OCI-LY7 (cell line): ENCODE results near the gene TUBE1. TPM values are rescaled to one million over a fixed set of nuclear protein-coding genes. Genes with fewer than 3 reads are reported as not detected.

Experiments
- BruUV-seq: library from RNA; stranded (reverse); fragments of 400-500 nt; replicated peaks from 2 replicates; lab custom pipeline; 2021; lab: Mats Ljungman, UMichigan
- CTCF ChIA-PET: fragments of 300-600 bp; sonication (Branson Sonifier 250); formaldehyde crosslinking; loops from one replicate; lab custom pipeline; 2022; ENCODE audit warnings: antibody characterized with exemption; ENCODE audit not compliant: unreplicated experiment; lab: Charles Lee
- POLR2A ChIA-PET: fragments of 300-600 bp; sonication (Branson Sonifier 250); formaldehyde crosslinking; loops from one replicate; lab custom pipeline; 2022; ENCODE audit warnings: antibody characterized with exemption; lab: Charles Lee
- DNase-seq: peaks from one replicate; pipeline ENCODE4 v3.0.0-alpha.2; 2015; ENCODE audit warnings: low spot score
- H2AFZ ChIP-seq: fragments of 200-600 bp; sonication (generic), shearing (Covaris generic); 2 replicates; pipeline ENCODE4 v1.6.1; 2014; ENCODE audit warnings: mild to moderate bottlenecking, antibody characterized with exemption, low read length, moderate library complexity
- H3K27ac ChIP-seq: fragments of 200-600 bp; sonication (generic); 2 replicates; pipeline ENCODE4 v1.5.1; 2014; ENCODE audit warnings: mixed run types, low read depth, mild to moderate bottlenecking, moderate library complexity, low read length, inconsistent platforms; ENCODE audit not compliant: poor library complexity, severe bottlenecking
- H3K36me3 ChIP-seq: fragments of 200-600 bp; sonication (generic); 2 replicates; pipeline ENCODE4 v1.6.1; 2014; ENCODE audit warnings: mild to moderate bottlenecking, antibody characterized with exemption, low read length, moderate library complexity, mixed read lengths; ENCODE audit not compliant: insufficient read depth
- H3K4me1 ChIP-seq: fragments of 200-600 bp; sonication (generic); 2 replicates; pipeline ENCODE4 v1.5.1; 2014; ENCODE audit warnings: mild to moderate bottlenecking, low read length; ENCODE audit not compliant: insufficient read depth, poor library complexity, severe bottlenecking
- H3K4me2 ChIP-seq: fragments of 200-600 bp; sonication (generic); 2 replicates; pipeline ENCODE4 v1.6.1; 2014; ENCODE audit warnings: mild to moderate bottlenecking, low read length
- H3K4me3 ChIP-seq: fragments of 200-600 bp; sonication (generic); 2 replicates; pipeline ENCODE4 v1.5.1; 2014; ENCODE audit warnings: mild to moderate bottlenecking, low read depth, low read length; ENCODE audit not compliant: poor library complexity, severe bottlenecking
- H3K79me2 ChIP-seq: fragments of 200-600 bp; sonication (generic); 2 replicates; pipeline ENCODE4 v1.6.1; 2016; ENCODE audit warnings: low read depth, mild to moderate bottlenecking, low read length, moderate library complexity, mixed read lengths; ENCODE audit not compliant: insufficient read depth
- H3K9me2 ChIP-seq: fragments of 200-600 bp; sonication (generic); 2 replicates; pipeline ENCODE4 v1.6.1; 2016; ENCODE audit warnings: mild to moderate bottlenecking, low read length, mixed read lengths; ENCODE audit not compliant: insufficient read depth
- H3K9me3 ChIP-seq: fragments of 200-600 bp; sonication (generic); 2 replicates; pipeline ENCODE4 v1.6.1; 2014; ENCODE audit warnings: mild to moderate bottlenecking, mixed run types, low read length, mixed read lengths
- H4K20me1 ChIP-seq: fragments of 200-600 bp; sonication (generic); 2 replicates; pipeline ENCODE4 v1.6.1; 2014; ENCODE audit warnings: mild to moderate bottlenecking, antibody characterized with exemption, low read length, moderate library complexity, mixed read lengths; ENCODE audit not compliant: insufficient read depth
- CTCF ChIP-seq: fragments of 200-600 bp; sonication (generic); conservative IDR thresholded peaks from 2 replicates; pipeline ENCODE4 v1.5.1; 2014; ENCODE audit warnings: mild to moderate bottlenecking, antibody characterized with exemption, low read length, moderate library complexity, mixed read lengths
- EZH2phosphoT487 ChIP-seq: fragments of 200-600 bp; sonication (generic); IDR thresholded peaks from 2 replicates; pipeline ENCODE4 v1.6.1; 2018; ENCODE audit warnings: low read depth, borderline replicate concordance, mild to moderate bottlenecking, mixed run types, antibody characterized with exemption, low read length, moderate library complexity, mixed read lengths
- intact Hi-C: fragments of 100-400 bp; cut with micrococcal nuclease; formaldehyde crosslinking; loops from one replicate; pipeline ENCODE4 v1.10.0; 2022; ENCODE audit not compliant: unreplicated experiment
- total RNA-seq, 2 experiments: library from RNA; depleted of rRNA in 1 of 2; stranded (reverse); fragments of >200 nt in 1 of 2; shearing (Covaris generic) in 1 of 2; gene quantifications; 2 replicates each; pipeline ENCODE4 v1.2.3, GENCODE V29; 2014 to 2022

Gene TUBE1
- total RNA-seq, 2 experiments from 2014 or later: 27.9 to 32.6 TPM

GRCh38 chr6:112032728-112033127 is 54.6 kb downstream of the TUBE1 start:
- ChIA-PET POLR2A (interaction anchor here (1.7 kb wide), 1 partner anchor 12 kb away, joined by 4 read pairs; no protein-coding TSS in a partner anchor), CTCF (no interaction called here)
- Histone ChIP-seq H4K20me1 (no peaks in the 10 kb centered on the region), H3K4me3 (no peak overlapping the region), H3K9me3 (no peaks in the 10 kb centered on the region), H3K4me2 (no peak overlapping the region), H3K9me2 (no peaks in the 10 kb centered on the region), H3K27ac (no peak overlapping the region), H2AFZ (no peak overlapping the region), H3K4me1 (peaks cover 7% of the 10 kb centered on the region), H3K79me2 (no peaks in the 10 kb centered on the region), H3K36me3 (no peaks in the 10 kb centered on the region)
- no peak for TF ChIP-seq EZH2phosphoT487
- DNase-seq: no peak
- no TSS peak for BruUV-seq
- intact Hi-C loops: no loop called here

GRCh38 chr6:112031960-112032359 is 55.3 kb downstream of the TUBE1 start:
- Histone ChIP-seq H3K9me2 (no peaks in the 10 kb centered on the region), H4K20me1 (no peaks in the 10 kb centered on the region), H3K9me3 (no peaks in the 10 kb centered on the region), H3K4me3 (no peak overlapping the region), H2AFZ (no peak overlapping the region), H3K4me2 (no peak overlapping the region), H3K27ac (no peak overlapping the region), H3K79me2 (no peaks in the 10 kb centered on the region), H3K4me1 (peaks cover 7% of the 10 kb centered on the region), H3K36me3 (no peaks in the 10 kb centered on the region)
- POLR2A ChIA-PET: no interaction called here
- TF ChIP-seq EZH2phosphoT487: no peak
- TF ChIP-seq CTCF: no peak
- BruUV-seq: no TSS peak
- no peak for DNase-seq
- CTCF ChIA-PET: no interaction called here
- intact Hi-C loops: no loop called here

- POLR2A ChIA-PET: no interaction called here
- Histone ChIP-seq H3K9me3 (no peaks in the 10 kb centered on the region), H4K20me1 (no peaks in the 10 kb centered on the region), H3K79me2 (no peaks in the 10 kb centered on the region), H3K36me3 (no peaks in the 10 kb centered on the region), H3K9me2 (no peaks in the 10 kb centered on the region), H3K4me2 (no peak overlapping the region), H3K27ac (no peak overlapping the region), H3K4me3 (no peak overlapping the region), H3K4me1 (peaks cover 7% of the 10 kb centered on the region), H2AFZ (no peak overlapping the region)
- CTCF ChIA-PET: no interaction called here
- BruUV-seq: no TSS peak
- no peak for DNase-seq
- intact Hi-C loops: no loop called here
- no peak for TF ChIP-seq CTCF
- TF ChIP-seq EZH2phosphoT487: no peak
Observed at GRCh38 chr6:112030961-112031660, 56.2 kb downstream of the TUBE1 start.
